Activated CD8-positive, alpha-beta memory T cell treated with anti-CD3 and anti-CD28 coated beads for 36 hours (primary cell): ENCODE data around the gene SEMA3A. TPM values are rescaled to one million over a fixed set of nuclear protein-coding genes. Genes with fewer than 3 reads are reported as not detected.
"Not testable (repeated sequence)": the region's sequence is repeated elsewhere in the genome, so short reads cannot be mapped to it uniquely, and the experiment has no call there.

ENCODE experiments used
- CTCF ChIA-PET: fragments of 350-600 bp; sonication (Branson Sonifier 250); formaldehyde crosslinking; loops from one replicate; lab custom pipeline; 2021; ENCODE audit warnings: antibody characterized with exemption; lab: Charles Lee
- POLR2A ChIA-PET: fragments of 350-600 bp; sonication (Branson Sonifier 250); formaldehyde crosslinking; loops from one replicate; lab custom pipeline; 2021; ENCODE audit warnings: antibody characterized with exemption; lab: Charles Lee
- total RNA-seq, 2 experiments: library from RNA; stranded (reverse); gene quantifications; one replicate each; pipeline ENCODE4 v1.2.3, GENCODE V29; 2021

The SEMA3A gene
- total RNA-seq, 2 experiments from 2014 or later, result 0.06 to 0.17 TPM

- POLR2A ChIA-PET, result no interaction called here
- CTCF ChIA-PET, result no interaction called here
These were observed 110.7 kb downstream of the SEMA3A start for GRCh38 chr7:84083846-84084245.

- CTCF ChIA-PET, result no interaction called here
- POLR2A ChIA-PET, result no interaction called here
These were observed 112.5 kb downstream of the SEMA3A start for GRCh38 chr7:84081973-84082522.

GRCh38 chr7:84077336-84077735 lies 117.3 kb downstream of the SEMA3A start:
- POLR2A ChIA-PET, result no interaction called here
- CTCF ChIA-PET, result no interaction called here

GRCh38 chr7:84076219-84076618 lies 118.4 kb downstream of the SEMA3A start:
- POLR2A ChIA-PET, result no interaction called here

GRCh38 chr7:84073186-84073875 lies 121.3 kb downstream of the SEMA3A start:
- ChIA-PET POLR2A (no interaction called here), CTCF (no interaction called here)

More at GRCh38 chr7:84076219-84076618, 118.4 kb downstream of the SEMA3A start:
- CTCF ChIA-PET, result no interaction called here

GRCh38 chr7:84070770-84071169 lies 123.8 kb downstream of the SEMA3A start:
- CTCF ChIA-PET, result no interaction called here

GRCh38 chr7:84069999-84070500 lies 124.5 kb downstream of the SEMA3A start:
- POLR2A ChIA-PET, result no interaction called here

More at GRCh38 chr7:84070770-84071169, 123.8 kb downstream of the SEMA3A start:
- POLR2A ChIA-PET, result no interaction called here

GRCh38 chr7:84069033-84069432 lies 125.6 kb downstream of the SEMA3A start:
- ChIA-PET CTCF (no interaction called here), POLR2A (no interaction called here)

More at GRCh38 chr7:84069999-84070500, 124.5 kb downstream of the SEMA3A start:
- CTCF ChIA-PET, result no interaction called here

- CTCF ChIA-PET, result not testable (repeated sequence)
These were observed 132.1 kb downstream of the SEMA3A start for GRCh38 chr7:84062489-84062901.

GRCh38 chr7:84060760-84061261 lies 133.8 kb downstream of the SEMA3A start:
- ChIA-PET CTCF (no interaction called here), POLR2A (no interaction called here)

More at GRCh38 chr7:84062489-84062901, 132.1 kb downstream of the SEMA3A start:
- POLR2A ChIA-PET, result not testable (repeated sequence)

- ChIA-PET POLR2A (no interaction called here), CTCF (no interaction called here)
These were observed 134.6 kb downstream of the SEMA3A start for GRCh38 chr7:84060000-84060399.

- ChIA-PET CTCF (no interaction called here), POLR2A (no interaction called here)
These were observed 136.1 kb downstream of the SEMA3A start for GRCh38 chr7:84058311-84059076.

- ChIA-PET POLR2A (no interaction called here), CTCF (no interaction called here)
These were observed 137.0 kb downstream of the SEMA3A start for GRCh38 chr7:84057576-84057975.

GRCh38 chr7:84055904-84056605 lies 138.5 kb downstream of the SEMA3A start:
- ChIA-PET CTCF (no interaction called here), POLR2A (no interaction called here)

- CTCF ChIA-PET, result not testable (repeated sequence)
These were observed 139.4 kb downstream of the SEMA3A start for GRCh38 chr7:84055199-84055598.

GRCh38 chr7:84049071-84049836 lies 145.3 kb downstream of the SEMA3A start:
- ChIA-PET POLR2A (no interaction called here), CTCF (no interaction called here)

More at GRCh38 chr7:84055199-84055598, 139.4 kb downstream of the SEMA3A start:
- POLR2A ChIA-PET, result not testable (repeated sequence)

GRCh38 chr7:84047085-84047484 lies 147.5 kb downstream of the SEMA3A start:
- POLR2A ChIA-PET, result no interaction called here
- CTCF ChIA-PET, result no interaction called here

- ChIA-PET CTCF (no interaction called here), POLR2A (no interaction called here)
These were observed 149.8 kb downstream of the SEMA3A start for GRCh38 chr7:84044834-84045233.
